SK-N-SH (cell line): ENCODE results near the gene BCLAF1. TPM values are rescaled to one million over a fixed set of nuclear protein-coding genes. Genes with fewer than 3 reads are reported as not detected.

Experiments used
- CTCF ChIA-PET: fragments of 300-600, 350-600 bp; formaldehyde crosslinking; extraction: SDS; loops from one replicate; lab custom pipeline; 2021; lab: Yijun Ruan, JAX
- POLR2A ChIA-PET: fragments of 350-600 bp; sonication (Branson Sonifier 250); formaldehyde crosslinking; extraction: SDS; loops from one replicate; lab custom pipeline; 2020; ENCODE audit warnings: antibody characterized with exemption, inconsistent platforms; lab: Yijun Ruan, JAX
- DNase-seq: peaks from one replicate; pipeline ENCODE4 v3.0.0; 2012
- H2AFZ ChIP-seq: fragments of 200-600 bp; sonication (generic); 2 replicates; pipeline ENCODE4 v1.8.1; 2016; ENCODE audit warnings: antibody characterized with exemption, mild to moderate bottlenecking, low read depth
- H3F3A ChIP-seq: fragments of 200-600 bp; sonication (generic); replicated peaks from 2 replicates; pipeline ENCODE3; 2016; ENCODE audit warnings: antibody characterized with exemption, mild to moderate bottlenecking; ENCODE audit not compliant: insufficient read depth
- H3K27ac ChIP-seq, 2 experiments: fragments of 200-500 bp in 1 of 2; fragments of 200-600 bp in 1 of 2; sonication (Bioruptor generic) in 1 of 2; sonication (generic), shearing (Covaris generic) in 1 of 2; 2 replicates each; pipeline versions ENCODE4 v1.5.1 to v1.6.1; 2014 to 2016; ENCODE audit warnings: low read depth in 2 of 2, inconsistent platforms in 1 of 2, low read length in 1 of 2, mild to moderate bottlenecking in 1 of 2, mixed read lengths in 1 of 2
- H3K27me3 ChIP-seq: fragments of 200-600 bp; sonication (generic), shearing (Covaris generic); 2 replicates; pipeline ENCODE4 v1.6.1; 2016; ENCODE audit warnings: mixed run types; ENCODE audit not compliant: insufficient read depth
- H3K36me3 ChIP-seq, 2 experiments: fragments of 200-500 bp in 1 of 2; fragments of 200-600 bp in 1 of 2; sonication (Bioruptor generic) in 1 of 2; sonication (generic) in 1 of 2; replicated peaks in 1 of 2; 2 replicates each; pipeline versions ENCODE3 to v1.5.1; 2014 to 2016; ENCODE audit warnings: low read length in 1 of 2, mild to moderate bottlenecking in 1 of 2; ENCODE audit not compliant: insufficient read depth in 2 of 2, control insufficient read depth in 1 of 2
- H3K4me1 ChIP-seq, 2 experiments: fragments of 200-500 bp in 1 of 2; fragments of 200-600 bp in 1 of 2; sonication (Bioruptor generic) in 1 of 2; sonication (generic), shearing (Covaris generic) in 1 of 2; 2 replicates each; pipeline versions ENCODE4 v1.5.1 to v1.6.1; 2014 to 2016; ENCODE audit warnings: low read depth in 1 of 2, low read length in 1 of 2, mixed run types in 1 of 2; ENCODE audit not compliant: insufficient read depth in 2 of 2, control insufficient read depth in 1 of 2
- H3K4me2 ChIP-seq: fragments of 200-600 bp; sonication (generic), shearing (Covaris generic); 2 replicates; pipeline ENCODE4 v1.6.1; 2017; ENCODE audit warnings: mixed run types
- H3K4me3 ChIP-seq, 2 experiments: fragments of 200-500 bp in 1 of 2; fragments of 200-600 bp in 1 of 2; sonication (Bioruptor generic) in 1 of 2; sonication (generic), shearing (Covaris generic) in 1 of 2; 2 replicates each; pipeline versions ENCODE4 v1.5.1 to v1.8.1; 2014 to 2016; ENCODE audit warnings: low read depth in 2 of 2, inconsistent platforms in 1 of 2, low read length in 1 of 2, mild to moderate bottlenecking in 1 of 2, mixed read lengths in 1 of 2, moderate library complexity in 1 of 2
- H3K79me2 ChIP-seq: fragments of 200-600 bp; sonication (generic); 2 replicates; pipeline ENCODE4 v1.8.1; 2017; ENCODE audit warnings: mild to moderate bottlenecking; ENCODE audit not compliant: insufficient read depth
- H3K9ac ChIP-seq: fragments of 200-600 bp; sonication (generic); 2 replicates; pipeline ENCODE4 v1.6.1; 2017; ENCODE audit warnings: mixed run types
- H3K9me2 ChIP-seq: fragments of 200-600 bp; sonication (generic); 2 replicates; pipeline ENCODE4 v1.6.1; 2017; ENCODE audit warnings: mixed run types
- H3K9me3 ChIP-seq: fragments of 200-600 bp; sonication (generic); 2 replicates; pipeline ENCODE4 v1.6.1; 2017; ENCODE audit warnings: mixed run types, mild to moderate bottlenecking, moderate library complexity
- H4K20me1 ChIP-seq: fragments of 200-600 bp; sonication (generic); 2 replicates; pipeline ENCODE4 v1.6.1; 2017; ENCODE audit warnings: mild to moderate bottlenecking, mixed run types; ENCODE audit not compliant: insufficient read depth
- CHD2 ChIP-seq: fragments of 150-350 bp; IDR thresholded peaks from 2 replicates; pipeline ENCODE4 v1.6.1; 2018; ENCODE audit warnings: low read length; ENCODE audit not compliant: partially characterized antibody
- ELF1 ChIP-seq: IDR thresholded peaks from 2 replicates; pipeline ENCODE4 v1.4.0; 2012
- EZH2phosphoT487 ChIP-seq: fragments of 200-600 bp; sonication (generic); IDR thresholded peaks from 2 replicates; pipeline ENCODE4 v1.6.1; 2017; ENCODE audit warnings: low read depth, mixed run types, mild to moderate bottlenecking, antibody characterized with exemption, moderate library complexity, borderline replicate concordance
- FOXM1 ChIP-seq: IDR thresholded peaks from 2 replicates; pipeline ENCODE4 v1.4.0; 2012; ENCODE audit warnings: low read depth, mild to moderate bottlenecking
- GABPA ChIP-seq: IDR thresholded peaks from 2 replicates; pipeline ENCODE4 v1.4.0; 2012; ENCODE audit warnings: low read depth, mild to moderate bottlenecking
- JUND ChIP-seq: IDR thresholded peaks from 2 replicates; pipeline ENCODE4 v1.4.0; 2012
- MEF2A ChIP-seq: IDR thresholded peaks from 2 replicates; pipeline ENCODE4 v1.4.0; 2012; ENCODE audit warnings: low read depth, borderline replicate concordance
- MXI1 ChIP-seq: IDR thresholded peaks from 2 replicates; pipeline ENCODE4 v1.6.1; 2012; ENCODE audit warnings: mild to moderate bottlenecking, low read depth, low read length, improper control_type of control experiment
- NRF1 ChIP-seq: IDR thresholded peaks from 2 replicates; pipeline ENCODE4 v1.6.1; 2012; ENCODE audit warnings: low read depth, mild to moderate bottlenecking, low read length
- POLR2AphosphoS5 ChIP-seq: IDR thresholded peaks from 2 replicates; pipeline ENCODE4 v1.6.1; 2012; ENCODE audit warnings: low read depth, low read length
- RXRA ChIP-seq: IDR thresholded peaks from 2 replicates; pipeline ENCODE4 v1.4.0; 2012; ENCODE audit warnings: low read depth, mild to moderate bottlenecking, borderline replicate concordance
- SIN3A ChIP-seq: IDR thresholded peaks from 2 replicates; pipeline ENCODE4 v1.6.1; 2012; ENCODE audit warnings: low read depth, mild to moderate bottlenecking, low read length, moderate library complexity, borderline replicate concordance
- SMC3 ChIP-seq: IDR thresholded peaks from 2 replicates; pipeline ENCODE4 v1.6.1; 2012; ENCODE audit warnings: low read depth, low read length, improper control_type of control experiment
- TAF1 ChIP-seq: IDR thresholded peaks from 2 replicates; pipeline ENCODE4 v1.6.1; 2012; ENCODE audit warnings: low read depth, mild to moderate bottlenecking, low read length, moderate library complexity, borderline replicate concordance
- TEAD4 ChIP-seq: IDR thresholded peaks from 2 replicates; pipeline ENCODE4 v1.4.0; 2012; ENCODE audit warnings: mild to moderate bottlenecking, borderline replicate concordance; ENCODE audit not compliant: insufficient read depth
- YY1 ChIP-seq: IDR thresholded peaks from 2 replicates; pipeline ENCODE4 v1.4.0; 2012; ENCODE audit warnings: low read depth, mild to moderate bottlenecking
- WGBS: methylation state at CpG from one replicate; pipeline ENCODE4 v1.1.6; 2017; ENCODE audit warnings: low lambda C conversion rate; 5-methylcytosine and 5-hydroxymethylcytosine counted together
- polyA plus RNA-seq, 3 experiments: library from polyadenylated mRNA; depleted of rRNA; stranded (reverse); fragments of >200 nt; gene quantifications; 2 replicates each; pipeline ENCODE4 v1.2.3, GENCODE V29; 2012
- TF ChIP-seq, protein P1 (sequence below): IDR thresholded peaks from 2 replicates; pipeline ENCODE4; 2012
- TF ChIP-seq, protein P2 (sequence below): fragments of 150-350 bp; IDR thresholded peaks from 2 replicates; pipeline ENCODE4 v1.6.1; 2016; ENCODE audit warnings: mild to moderate bottlenecking, low read depth, low read length
- TF ChIP-seq, protein P3 (sequence below): fragments of 150-350 bp; IDR thresholded peaks from 2 replicates; pipeline ENCODE4 v1.6.1; 2017; ENCODE audit warnings: antibody characterized with exemption, low read length, low read depth, borderline replicate concordance
- TF ChIP-seq, protein P4 (sequence below): IDR thresholded peaks from 2 replicates; pipeline ENCODE4 v1.4.0; 2012; ENCODE audit warnings: low read depth, borderline replicate concordance
- TF ChIP-seq, protein P5 (sequence below): fragments of 200-600 bp; sonication (generic); IDR thresholded peaks from 2 replicates; pipeline ENCODE4 v1.6.1; 2017; ENCODE audit warnings: antibody characterized with exemption, mild to moderate bottlenecking, moderate library complexity

Gene BCLAF1
- polyA plus RNA-seq, 1 of the 3 experiments (the other 2 are of a cell fraction), result 21.9 TPM

DNA sequence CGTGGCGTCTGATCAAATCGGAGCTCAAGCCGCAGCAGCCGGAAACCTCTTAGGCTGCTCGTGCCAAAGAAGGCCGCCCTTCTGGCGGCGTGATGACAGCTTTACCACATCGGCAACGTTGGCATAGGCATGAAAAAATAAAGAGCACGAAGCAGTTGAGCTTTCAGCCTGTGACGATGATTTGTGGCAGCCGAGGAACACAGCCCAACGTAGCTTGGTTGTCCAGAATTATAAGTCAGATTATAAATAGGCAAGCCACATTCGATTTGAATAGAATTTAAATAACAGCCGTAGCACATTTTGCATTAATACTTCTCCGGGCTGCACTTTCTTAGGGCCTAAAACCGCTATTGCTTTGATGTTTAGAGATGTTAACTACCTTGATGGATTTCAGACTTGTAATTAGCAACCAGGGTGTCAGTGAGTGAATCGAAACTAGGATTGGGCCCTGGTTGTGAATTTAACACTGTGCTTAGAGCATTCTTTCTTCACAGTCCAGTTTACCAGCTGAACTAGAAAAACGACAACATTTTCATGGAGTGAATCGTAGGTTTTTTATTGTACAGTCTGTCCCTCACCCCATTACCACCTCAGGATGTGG, 864 bp upstream of the BCLAF1 start (continued):
- TF ChIP-seq, protein P1, sequence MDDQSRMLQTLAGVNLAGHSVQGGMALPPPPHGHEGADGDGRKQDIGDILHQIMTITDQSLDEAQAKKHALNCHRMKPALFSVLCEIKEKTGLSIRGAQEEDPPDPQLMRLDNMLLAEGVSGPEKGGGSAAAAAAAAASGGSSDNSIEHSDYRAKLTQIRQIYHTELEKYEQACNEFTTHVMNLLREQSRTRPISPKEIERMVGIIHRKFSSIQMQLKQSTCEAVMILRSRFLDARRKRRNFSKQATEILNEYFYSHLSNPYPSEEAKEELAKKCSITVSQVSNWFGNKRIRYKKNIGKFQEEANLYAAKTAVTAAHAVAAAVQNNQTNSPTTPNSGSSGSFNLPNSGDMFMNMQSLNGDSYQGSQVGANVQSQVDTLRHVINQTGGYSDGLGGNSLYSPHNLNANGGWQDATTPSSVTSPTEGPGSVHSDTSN, result no peak
- TF ChIP-seq, protein P2, sequence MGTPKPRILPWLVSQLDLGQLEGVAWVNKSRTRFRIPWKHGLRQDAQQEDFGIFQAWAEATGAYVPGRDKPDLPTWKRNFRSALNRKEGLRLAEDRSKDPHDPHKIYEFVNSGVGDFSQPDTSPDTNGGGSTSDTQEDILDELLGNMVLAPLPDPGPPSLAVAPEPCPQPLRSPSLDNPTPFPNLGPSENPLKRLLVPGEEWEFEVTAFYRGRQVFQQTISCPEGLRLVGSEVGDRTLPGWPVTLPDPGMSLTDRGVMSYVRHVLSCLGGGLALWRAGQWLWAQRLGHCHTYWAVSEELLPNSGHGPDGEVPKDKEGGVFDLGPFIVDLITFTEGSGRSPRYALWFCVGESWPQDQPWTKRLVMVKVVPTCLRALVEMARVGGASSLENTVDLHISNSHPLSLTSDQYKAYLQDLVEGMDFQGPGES, result no peak

DNA sequence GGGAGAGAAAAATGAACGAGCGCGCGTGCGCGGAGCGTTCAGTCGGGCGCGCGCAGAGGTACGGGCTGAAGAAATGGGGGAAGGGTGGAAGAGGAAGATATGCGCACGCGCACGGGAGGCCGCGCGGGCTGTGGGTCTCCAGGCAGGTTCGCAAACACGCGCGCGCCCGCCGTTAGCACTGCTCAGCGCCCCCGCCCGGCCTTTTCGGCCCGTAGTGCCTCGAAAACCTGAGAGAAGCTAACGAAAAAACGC, 393 bp downstream of the BCLAF1 start:
- H3K9me3 ChIP-seq, result no peaks in the 10 kb centered on the region
- peak overlapping the region; percentile 92 for H3K4me2 ChIP-seq
- peaks cover 10 to 24% of the 10 kb centered on the region in 2 experiments; a peak in 3 of 4 replicates for H3K4me1 ChIP-seq
- TF ChIP-seq SMC3 (no peak), NRF1 (peak; percentile 80), FOXM1 (no peak), ELF1 (no peak), MEF2A (no peak), YY1 (no peak), JUND (no peak), GABPA (no peak), POLR2AphosphoS5 (no peak; the same call in 1 of the 2 replicates), EZH2phosphoT487 (no peak), CHD2 (peak; percentile 23), MXI1 (0 out of 2 replicates have a peak, but pooled peaks have one; percentile 19), SIN3A (no peak), RXRA (no peak), TEAD4 (no peak), TAF1 (no peak; the same call in 1 of the 2 replicates)
- TF ChIP-seq, protein P3, sequence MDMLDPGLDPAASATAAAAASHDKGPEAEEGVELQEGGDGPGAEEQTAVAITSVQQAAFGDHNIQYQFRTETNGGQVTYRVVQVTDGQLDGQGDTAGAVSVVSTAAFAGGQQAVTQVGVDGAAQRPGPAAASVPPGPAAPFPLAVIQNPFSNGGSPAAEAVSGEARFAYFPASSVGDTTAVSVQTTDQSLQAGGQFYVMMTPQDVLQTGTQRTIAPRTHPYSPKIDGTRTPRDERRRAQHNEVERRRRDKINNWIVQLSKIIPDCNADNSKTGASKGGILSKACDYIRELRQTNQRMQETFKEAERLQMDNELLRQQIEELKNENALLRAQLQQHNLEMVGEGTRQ, result no peak
- TF ChIP-seq, protein P4, sequence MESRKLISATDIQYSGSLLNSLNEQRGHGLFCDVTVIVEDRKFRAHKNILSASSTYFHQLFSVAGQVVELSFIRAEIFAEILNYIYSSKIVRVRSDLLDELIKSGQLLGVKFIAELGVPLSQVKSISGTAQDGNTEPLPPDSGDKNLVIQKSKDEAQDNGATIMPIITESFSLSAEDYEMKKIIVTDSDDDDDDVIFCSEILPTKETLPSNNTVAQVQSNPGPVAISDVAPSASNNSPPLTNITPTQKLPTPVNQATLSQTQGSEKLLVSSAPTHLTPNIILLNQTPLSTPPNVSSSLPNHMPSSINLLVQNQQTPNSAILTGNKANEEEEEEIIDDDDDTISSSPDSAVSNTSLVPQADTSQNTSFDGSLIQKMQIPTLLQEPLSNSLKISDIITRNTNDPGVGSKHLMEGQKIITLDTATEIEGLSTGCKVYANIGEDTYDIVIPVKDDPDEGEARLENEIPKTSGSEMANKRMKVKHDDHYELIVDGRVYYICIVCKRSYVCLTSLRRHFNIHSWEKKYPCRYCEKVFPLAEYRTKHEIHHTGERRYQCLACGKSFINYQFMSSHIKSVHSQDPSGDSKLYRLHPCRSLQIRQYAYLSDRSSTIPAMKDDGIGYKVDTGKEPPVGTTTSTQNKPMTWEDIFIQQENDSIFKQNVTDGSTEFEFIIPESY, result no peak
- TF ChIP-seq, protein P5, sequence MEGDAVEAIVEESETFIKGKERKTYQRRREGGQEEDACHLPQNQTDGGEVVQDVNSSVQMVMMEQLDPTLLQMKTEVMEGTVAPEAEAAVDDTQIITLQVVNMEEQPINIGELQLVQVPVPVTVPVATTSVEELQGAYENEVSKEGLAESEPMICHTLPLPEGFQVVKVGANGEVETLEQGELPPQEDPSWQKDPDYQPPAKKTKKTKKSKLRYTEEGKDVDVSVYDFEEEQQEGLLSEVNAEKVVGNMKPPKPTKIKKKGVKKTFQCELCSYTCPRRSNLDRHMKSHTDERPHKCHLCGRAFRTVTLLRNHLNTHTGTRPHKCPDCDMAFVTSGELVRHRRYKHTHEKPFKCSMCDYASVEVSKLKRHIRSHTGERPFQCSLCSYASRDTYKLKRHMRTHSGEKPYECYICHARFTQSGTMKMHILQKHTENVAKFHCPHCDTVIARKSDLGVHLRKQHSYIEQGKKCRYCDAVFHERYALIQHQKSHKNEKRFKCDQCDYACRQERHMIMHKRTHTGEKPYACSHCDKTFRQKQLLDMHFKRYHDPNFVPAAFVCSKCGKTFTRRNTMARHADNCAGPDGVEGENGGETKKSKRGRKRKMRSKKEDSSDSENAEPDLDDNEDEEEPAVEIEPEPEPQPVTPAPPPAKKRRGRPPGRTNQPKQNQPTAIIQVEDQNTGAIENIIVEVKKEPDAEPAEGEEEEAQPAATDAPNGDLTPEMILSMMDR, result no peak
- H3K27me3 ChIP-seq, result no peaks in the 10 kb centered on the region
- H4K20me1 ChIP-seq, result peaks cover 49% of the 10 kb centered on the region
- H3K4me3 ChIP-seq, result peak overlapping the region; percentile 93 to 98
- CTCF ChIA-PET, result interaction anchor here (0.6 to 3.8 kb wide), 11 partner anchors 15 to 783 kb away, joined by 3 to 20 read pairs (median 5); partner anchors contain the start of genes MAP3K5 and MAP7
- peaks cover 0 to 4% of the 10 kb centered on the region in 2 experiments for H3K36me3 ChIP-seq
- WGBS, result 1% methylated on average over 21 of the region's 34 CpGs
- H2AFZ ChIP-seq, result peak overlapping the region; percentile 88; the same call in 1 of the 2 replicates
- H3K27ac ChIP-seq, result peak overlapping the region; percentile 100
- H3K9me2 ChIP-seq, result no peaks in the 10 kb centered on the region
- H3K79me2 ChIP-seq, result peaks cover 53% of the 10 kb centered on the region
- H3F3A ChIP-seq, result peaks cover 31% of the 10 kb centered on the region
- peak overlapping the region; percentile 100 for H3K9ac ChIP-seq
- POLR2A ChIA-PET, result interaction anchor here (0.9 to 2.6 kb wide), 21 partner anchors 9 to 825 kb away, joined by 3 to 14 read pairs (median 4); partner anchors contain the start of genes MAP3K5, MAP7 and MTFR2
- peak; percentile 89 for DNase-seq
